K562 (cell line): ENCODE data around the gene BCKDHB. TPM values are rescaled to one million over a fixed set of nuclear protein-coding genes. Genes with fewer than 3 reads are reported as not detected.

ENCODE experiments used
- ATAC-seq: fragments of 200-7000 bp; cut with Tn5 transposase; 3 replicates; pipeline ENCODE4 v1.9.1; 2020; ENCODE audit warnings: moderate library complexity
- BruUV-seq: library from RNA; stranded (reverse); fragments of 400-500 nt; replicated peaks from 2 replicates; lab custom pipeline; 2021; lab: Mats Ljungman, UMichigan
- CTCF ChIA-PET: fragments of 300-600 bp; formaldehyde crosslinking; extraction: SDS; loops from one replicate; lab custom pipeline; 2021; ENCODE audit warnings: low intra/inter-chr PET ratio; lab: Yijun Ruan, JAX
- POLR2A ChIA-PET: fragments of 300-600, 350-650 bp; sonication (Branson Sonifier 250); formaldehyde crosslinking; extraction: SDS; loops from one replicate; lab custom pipeline; 2021; ENCODE audit warnings: antibody characterized with exemption, inconsistent platforms; lab: Yijun Ruan, JAX
- DNase-seq, 4 experiments: peaks; one replicate each; pipeline versions ENCODE4 v3.0.0 to v3.0.0-alpha.2; 2011 to 2018; ENCODE audit warnings: low spot score in 3 of 4, mixed read lengths in 3 of 4; ENCODE audit errors: extremely low read depth in 1 of 4
- FAIRE-seq: peaks from 2 replicates; lab custom pipeline; 2011; peaks lifted over from hg19 to GRCh38; lab: Jason Lieb, UNC
- H2AFZ ChIP-seq: 2 replicates; pipeline ENCODE4 v1.6.0; 2011; ENCODE audit warnings: low read depth, low read length, control low read depth, inconsistent platforms
- H3K27ac ChIP-seq: fragments of 200-600 bp; 3 replicates; pipeline ENCODE4 v1.8.0; 2011; ENCODE audit warnings: low read depth, mild to moderate bottlenecking, control low read depth, inconsistent platforms, low read length, moderate library complexity, mixed read lengths; ENCODE audit errors: extremely low read depth
- H3K27me3 ChIP-seq, 2 experiments: fragments of 300-600 bp in 1 of 2; 2 replicates in 1 of 2; 3 replicates in 1 of 2; pipeline versions ENCODE4 v1.6.0 to v1.8.0; 2011; ENCODE audit warnings: inconsistent platforms in 2 of 2, low read length in 2 of 2, mild to moderate bottlenecking in 1 of 2, mixed read lengths in 1 of 2, moderate library complexity in 1 of 2; ENCODE audit not compliant: control insufficient read depth in 2 of 2, insufficient read depth in 2 of 2
- H3K36me3 ChIP-seq: fragments of 300-600 bp; 3 replicates; pipeline ENCODE4 v1.8.0; 2011; ENCODE audit warnings: mild to moderate bottlenecking, low read length, inconsistent platforms; ENCODE audit not compliant: control insufficient read depth, insufficient read depth
- H3K4me1 ChIP-seq, 2 experiments: fragments of 200-600 bp in 1 of 2; replicated peaks in 1 of 2; 2 replicates in 1 of 2; 3 replicates in 1 of 2; pipeline versions ENCODE4 v1.5.1 to v1.8.0; 2011; ENCODE audit warnings: inconsistent platforms in 2 of 2, low read length in 2 of 2, mild to moderate bottlenecking in 1 of 2, mixed read lengths in 1 of 2, moderate library complexity in 1 of 2; ENCODE audit not compliant: control insufficient read depth in 2 of 2, insufficient read depth in 2 of 2
- H3K4me2 ChIP-seq: 2 replicates; pipeline ENCODE4 v1.6.1; 2011; ENCODE audit warnings: low read length, control low read depth, inconsistent platforms, mixed read lengths; ENCODE audit not compliant: insufficient read depth
- H3K4me3 ChIP-seq: fragments of 200-600 bp; sonication (generic), shearing (Covaris generic); 2 replicates; pipeline ENCODE4 v1.5.1; 2016; ENCODE audit warnings: control low read depth, inconsistent platforms
- H3K79me2 ChIP-seq: fragments of 200-600 bp; 3 replicates; pipeline ENCODE4 v1.8.0; 2011; ENCODE audit warnings: low read length, inconsistent platforms; ENCODE audit not compliant: control insufficient read depth, insufficient read depth
- H3K9ac ChIP-seq, 2 experiments: 2 replicates each; pipeline versions ENCODE4 v1.6.0 to v1.6.1; 2011; ENCODE audit warnings: low read depth in 2 of 2, low read length in 2 of 2, control low read depth in 1 of 2, inconsistent platforms in 1 of 2, mild to moderate bottlenecking in 1 of 2, mixed read lengths in 1 of 2; ENCODE audit not compliant: insufficient read depth in 1 of 2
- H3K9me1 ChIP-seq: one replicate; pipeline ENCODE4 v1.6.0; 2011; ENCODE audit warnings: inconsistent platforms, mild to moderate bottlenecking, low read length, moderate library complexity; ENCODE audit not compliant: control insufficient read depth, insufficient read depth
- H3K9me3 ChIP-seq: replicated peaks from 2 replicates; pipeline ENCODE4 v1.5.1; 2011; ENCODE audit warnings: low read depth, low read length, inconsistent platforms; ENCODE audit not compliant: control insufficient read depth, insufficient read depth
- H4K20me1 ChIP-seq: replicated peaks from 2 replicates; pipeline ENCODE4 v1.6.1; 2011; ENCODE audit warnings: low read length, inconsistent platforms, mixed read lengths; ENCODE audit not compliant: control insufficient read depth, insufficient read depth
- ELF4 ChIP-seq: fragments of 450-650 bp; formaldehyde crosslinking; IDR thresholded peaks from 2 replicates; pipeline ENCODE4 v1.4.0; 2022; ENCODE audit warnings: missing genetic modification characterization
- GATAD2A ChIP-seq: fragments of 450-650 bp; IDR thresholded peaks from 2 replicates; pipeline ENCODE4 v1.6.1; 2017
- HLTF ChIP-seq: fragments of 450-650 bp; IDR thresholded peaks from 2 replicates; pipeline ENCODE4 v1.6.1; 2016
- MAFK ChIP-seq: IDR thresholded peaks from 2 replicates; pipeline ENCODE4 v1.6.1; 2011; ENCODE audit warnings: low read length, improper control_type of control experiment
- MCM5 ChIP-seq: fragments of 450-650 bp; IDR thresholded peaks from 2 replicates; pipeline ENCODE4 v1.6.1; 2016; ENCODE audit warnings: low read depth
- MXI1 ChIP-seq: IDR thresholded peaks from 2 replicates; pipeline ENCODE4 v1.6.1; 2011; ENCODE audit warnings: low read depth, mild to moderate bottlenecking, improper control_type of control experiment, low read length
- RBBP5 ChIP-seq: fragments of 200-600 bp; sonication (generic); IDR thresholded peaks from 2 replicates; pipeline ENCODE4 v1.6.1; 2012; ENCODE audit warnings: borderline replicate concordance, mild to moderate bottlenecking, low read length, control low read depth, inconsistent platforms; ENCODE audit not compliant: insufficient read depth, poor library complexity, severe bottlenecking
- RBM17 ChIP-seq: fragments of 200-400 bp; formaldehyde crosslinking; IDR thresholded peaks from 2 replicates; pipeline ENCODE4 v1.6.1; 2017; ENCODE audit warnings: low read depth, mild to moderate bottlenecking, low read length, borderline replicate concordance
- RBM22 ChIP-seq: fragments of 200-400 bp; formaldehyde crosslinking; IDR thresholded peaks from 2 replicates; pipeline ENCODE4 v1.6.1; 2018; ENCODE audit warnings: low read length, low read depth; ENCODE audit not compliant: poor library complexity, severe bottlenecking
- ZMIZ1 ChIP-seq, 2 experiments: fragments of 150-350 bp in 1 of 2; IDR thresholded peaks; 2 replicates each; pipeline ENCODE4 v1.6.1; 2012 to 2016; ENCODE audit warnings: low read depth in 2 of 2, low read length in 2 of 2, mild to moderate bottlenecking in 1 of 2, moderate library complexity in 1 of 2
- ZSCAN32 ChIP-seq: fragments of 450-650 bp; formaldehyde crosslinking; IDR thresholded peaks from 2 replicates; pipeline ENCODE4 v1.4.0; 2020; ENCODE audit warnings: mild to moderate bottlenecking, moderate library complexity
- WGBS: fragments of 100-300 bp; shearing (Covaris generic); methylation state at CpG from one replicate; pipeline ENCODE4 v1.1.6; 2016; ENCODE audit warnings: low coverage, mixed read lengths; ENCODE audit not compliant: insufficient coverage; ENCODE audit errors: missing lambda C conversion rate; 5-methylcytosine and 5-hydroxymethylcytosine counted together
- in situ Hi-C: fragments of 300-500 bp; cut with MboI; formaldehyde crosslinking; loops from 4 replicates; pipeline ENCODE4 v1.15.0; 2018; ENCODE audit warnings: inconsistent platforms, mixed read lengths
- intact Hi-C: fragments of 100-400 bp; cut with micrococcal nuclease; formaldehyde crosslinking; loops from 2 replicates; pipeline ENCODE4 v1.14.2; 2022
- polyA plus RNA-seq, 8 experiments: library from polyadenylated mRNA; depleted of rRNA in 4 of 8; stranded (reverse) in 5 of 8; unstranded in 3 of 8; fragments of >200 nt; fragmentation: Nextera tagmentation in 2 of 8; fragmentation: Illumina TruSeq in 1 of 8; extraction: Ambion mirVana in 2 of 8; extraction: Trizol in 1 of 8; gene quantifications; 2 replicates each; pipeline versions ENCODE4 v1.2.1 to v1.2.3, GENCODE V29; 2011 to 2014; ENCODE audit warnings: inconsistent platforms in 1 of 8, missing spikeins in 1 of 8
- total RNA-seq, 7 experiments: library from RNA; depleted of rRNA in 6 of 7; stranded (reverse); fragments of >200 nt in 6 of 7; fragmentation: Illumina TruSeq in 2 of 7; extraction: Trizol in 2 of 7; gene quantifications; 2 replicates each; pipeline versions ENCODE4 v1.2.1 to v1.2.3, GENCODE V29; 2011 to 2021; ENCODE audit warnings: low replicate concordance in 1 of 7
- TF ChIP-seq, protein P1 (sequence below): fragments of 250-450 bp; sonication (Bioruptor Pico); IDR thresholded peaks from 2 replicates; pipeline ENCODE4 v1.5.0; 2021; ENCODE audit warnings: mild to moderate bottlenecking, borderline replicate concordance
- TF ChIP-seq, protein P2 (sequence below): fragments of 450-650 bp; formaldehyde crosslinking; IDR thresholded peaks from 2 replicates; pipeline ENCODE4 v1.4.0; 2020; ENCODE audit warnings: mild to moderate bottlenecking, mixed read lengths
- TF ChIP-seq, protein P3 (sequence below): fragments of 450-650 bp; IDR thresholded peaks from 2 replicates; pipeline ENCODE4 v1.6.1; 2014; ENCODE audit warnings: low read depth, mild to moderate bottlenecking, moderate library complexity, borderline replicate concordance

The BCKDHB gene
- total and polyA plus RNA-seq, 9 of the 15 experiments (the other 6 are each of a cell fraction or from before 2014, with no cell fraction given), result 4.1 to 23.7 (median 7.5) TPM

DNA sequence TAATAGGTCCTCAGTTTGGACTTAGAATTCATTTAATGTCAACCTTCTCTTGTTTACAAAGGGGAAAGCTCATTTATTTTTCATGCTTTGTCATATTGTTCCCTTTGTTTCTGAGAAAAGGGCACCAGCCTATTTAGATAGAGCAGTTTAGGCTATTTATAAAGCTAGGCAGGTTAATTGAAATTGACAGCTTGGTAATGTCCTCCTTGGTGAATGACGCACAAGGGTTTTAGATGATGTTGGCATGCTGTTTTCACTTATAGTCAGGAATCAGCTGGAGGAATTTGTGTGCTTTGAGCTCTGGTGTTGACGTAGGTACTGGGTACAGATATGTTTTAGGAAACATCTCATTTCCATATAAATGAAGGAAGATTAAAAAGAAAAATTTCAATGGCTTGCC, 45.2 kb downstream of the BCKDHB start:
- Histone ChIP-seq H3K27me3 (no peaks in the 10 kb centered on the region), H3K79me2 (no peaks in the 10 kb centered on the region), H3K36me3 (no peaks in the 10 kb centered on the region), H3K9me1 (no peaks in the 10 kb centered on the region), H3K9me3 (no peaks in the 10 kb centered on the region), H3K4me1 (no peaks in the 10 kb centered on the region; a peak in 1 of 5 replicates), H3K27ac (no peak overlapping the region), H3K4me3 (no peak overlapping the region), H2AFZ (no peak overlapping the region), H3K4me2 (no peak overlapping the region), H3K9ac (no peak overlapping the region), H4K20me1 (no peaks in the 10 kb centered on the region)
- in situ Hi-C loops (no loop called here), intact Hi-C loops (no loop called here)
- no TSS peak for BruUV-seq
- ChIA-PET CTCF (no interaction called here), POLR2A (interaction anchor here (1.2 kb wide), 1 partner anchor 9 kb away, joined by 3 read pairs; no protein-coding TSS in a partner anchor)
- WGBS, result 55% methylated on average over 2 of the region's 2 CpGs
- ATAC-seq, result no peak
- FAIRE-seq, result no peak
- no peak for DNase-seq
- TF ChIP-seq MXI1 (no peak), ZMIZ1 (IDR thresholded peaks at IDR 0.05; ENCODE audit: low read depth in 2 of 2, low read length in 2 of 2) (no peak), RBM17 (no peak), ELF4 (no peak), ZSCAN32 (CRISPR knock-in tag) (no peak), GATAD2A (no peak), MCM5 (no peak), RBM22 (no peak), RBBP5 (no peak), HLTF (no peak), MAFK (no peak)
- TF ChIP-seq, protein P1, sequence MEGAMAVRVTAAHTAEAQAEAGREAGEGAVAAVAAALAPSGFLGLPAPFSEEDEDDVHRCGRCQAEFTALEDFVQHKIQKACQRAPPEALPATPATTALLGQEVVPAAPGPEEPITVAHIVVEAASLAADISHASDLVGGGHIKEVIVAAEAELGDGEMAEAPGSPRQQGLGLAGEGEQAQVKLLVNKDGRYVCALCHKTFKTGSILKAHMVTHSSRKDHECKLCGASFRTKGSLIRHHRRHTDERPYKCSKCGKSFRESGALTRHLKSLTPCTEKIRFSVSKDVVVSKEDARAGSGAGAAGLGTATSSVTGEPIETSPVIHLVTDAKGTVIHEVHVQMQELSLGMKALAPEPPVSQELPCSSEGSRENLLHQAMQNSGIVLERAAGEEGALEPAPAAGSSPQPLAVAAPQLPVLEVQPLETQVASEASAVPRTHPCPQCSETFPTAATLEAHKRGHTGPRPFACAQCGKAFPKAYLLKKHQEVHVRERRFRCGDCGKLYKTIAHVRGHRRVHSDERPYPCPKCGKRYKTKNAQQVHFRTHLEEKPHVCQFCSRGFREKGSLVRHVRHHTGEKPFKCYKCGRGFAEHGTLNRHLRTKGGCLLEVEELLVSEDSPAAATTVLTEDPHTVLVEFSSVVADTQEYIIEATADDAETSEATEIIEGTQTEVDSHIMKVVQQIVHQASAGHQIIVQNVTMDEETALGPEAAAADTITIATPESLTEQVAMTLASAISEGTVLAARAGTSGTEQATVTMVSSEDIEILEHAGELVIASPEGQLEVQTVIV (CRISPR knock-in tag), result no peak
- TF ChIP-seq, protein P2, sequence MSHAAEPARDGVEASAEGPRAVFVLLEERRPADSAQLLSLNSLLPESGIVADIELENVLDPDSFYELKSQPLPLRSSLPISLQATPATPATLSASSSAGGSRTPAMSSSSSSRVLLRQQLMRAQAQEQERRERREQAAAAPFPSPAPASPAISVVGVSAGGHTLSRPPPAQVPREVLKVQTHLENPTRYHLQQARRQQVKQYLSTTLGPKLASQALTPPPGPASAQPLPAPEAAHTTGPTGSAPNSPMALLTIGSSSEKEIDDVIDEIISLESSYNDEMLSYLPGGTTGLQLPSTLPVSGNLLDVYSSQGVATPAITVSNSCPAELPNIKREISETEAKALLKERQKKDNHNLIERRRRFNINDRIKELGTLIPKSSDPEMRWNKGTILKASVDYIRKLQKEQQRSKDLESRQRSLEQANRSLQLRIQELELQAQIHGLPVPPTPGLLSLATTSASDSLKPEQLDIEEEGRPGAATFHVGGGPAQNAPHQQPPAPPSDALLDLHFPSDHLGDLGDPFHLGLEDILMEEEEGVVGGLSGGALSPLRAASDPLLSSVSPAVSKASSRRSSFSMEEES (CRISPR knock-in tag), result no peak
- TF ChIP-seq, protein P3, sequence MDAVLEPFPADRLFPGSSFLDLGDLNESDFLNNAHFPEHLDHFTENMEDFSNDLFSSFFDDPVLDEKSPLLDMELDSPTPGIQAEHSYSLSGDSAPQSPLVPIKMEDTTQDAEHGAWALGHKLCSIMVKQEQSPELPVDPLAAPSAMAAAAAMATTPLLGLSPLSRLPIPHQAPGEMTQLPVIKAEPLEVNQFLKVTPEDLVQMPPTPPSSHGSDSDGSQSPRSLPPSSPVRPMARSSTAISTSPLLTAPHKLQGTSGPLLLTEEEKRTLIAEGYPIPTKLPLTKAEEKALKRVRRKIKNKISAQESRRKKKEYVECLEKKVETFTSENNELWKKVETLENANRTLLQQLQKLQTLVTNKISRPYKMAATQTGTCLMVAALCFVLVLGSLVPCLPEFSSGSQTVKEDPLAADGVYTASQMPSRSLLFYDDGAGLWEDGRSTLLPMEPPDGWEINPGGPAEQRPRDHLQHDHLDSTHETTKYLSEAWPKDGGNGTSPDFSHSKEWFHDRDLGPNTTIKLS, result no peak
